ENCODE results near the gene JAK1.
A peak's percentile ranks its signal among the peaks of the same experiment; 100 is the strongest.
"Not testable (repeated sequence)": the region's sequence is repeated elsewhere in the genome, so short reads cannot be mapped to it uniquely, and the experiment has no call there.

The JAK1 gene

GRCh38 chr1:64839732-64840405 lies 126.5 kb downstream of the JAK1 start:
- DNase-seq (ENCODE audit: low spot score) = no peak

GRCh38 chr1:64839261-64839660 lies 127.1 kb downstream of the JAK1 start:
- no peak for DNase-seq (ENCODE audit: low spot score)

GRCh38 chr1:64838486-64838885 lies 127.9 kb downstream of the JAK1 start:
- no peak for DNase-seq (ENCODE audit: low spot score)

- no peak for DNase-seq (ENCODE audit: low spot score)
Observed at GRCh38 chr1:64836802-64837201, 129.5 kb downstream of the JAK1 start.

GRCh38 chr1:64834734-64835133 lies 131.6 kb downstream of the JAK1 start:
- no peak for DNase-seq (ENCODE audit: low spot score)

- DNase-seq (ENCODE audit: low spot score) = no peak
Observed at GRCh38 chr1:64830030-64830651, 136.2 kb downstream of the JAK1 start.

- no peak for DNase-seq (ENCODE audit: low spot score)
Observed at GRCh38 chr1:64829411-64830029, 136.8 kb downstream of the JAK1 start.

GRCh38 chr1:64828829-64829228 lies 137.5 kb downstream of the JAK1 start:
- DNase-seq (ENCODE audit: low spot score) = no peak

- no peak for DNase-seq (ENCODE audit: low spot score)
Observed at GRCh38 chr1:64826991-64827390, 139.4 kb downstream of the JAK1 start.

GRCh38 chr1:64823691-64824476 lies 142.5 kb downstream of the JAK1 start:
- DNase-seq (ENCODE audit: low spot score) = peak; percentile 90

- DNase-seq (ENCODE audit: low spot score) = no peak
Observed at GRCh38 chr1:64822621-64823020, 143.7 kb downstream of the JAK1 start.

- not testable (repeated sequence) for DNase-seq (ENCODE audit: low spot score)
Observed at GRCh38 chr1:64820572-64820971, 145.8 kb downstream of the JAK1 start.

GRCh38 chr1:64817364-64817763 lies 149.0 kb downstream of the JAK1 start:
- DNase-seq (ENCODE audit: low spot score) = not testable (repeated sequence)

GRCh38 chr1:64814427-64814826 lies 151.9 kb downstream of the JAK1 start:
- no peak for DNase-seq (ENCODE audit: low spot score)

GRCh38 chr1:64811131-64811530 lies 155.2 kb downstream of the JAK1 start:
- no peak for DNase-seq (ENCODE audit: low spot score)

GRCh38 chr1:64810001-64810400 lies 156.3 kb downstream of the JAK1 start:
- DNase-seq (ENCODE audit: low spot score) = no peak

GRCh38 chr1:64809309-64809708 lies 157.0 kb downstream of the JAK1 start:
- no peak for DNase-seq (ENCODE audit: low spot score)

GRCh38 chr1:64801851-64802523 lies 164.4 kb downstream of the JAK1 start:
- no peak for DNase-seq (ENCODE audit: low spot score)

GRCh38 chr1:64798872-64799271 lies 167.5 kb downstream of the JAK1 start:
- no peak for DNase-seq (ENCODE audit: low spot score)

GRCh38 chr1:64790832-64791487 lies 175.4 kb downstream of the JAK1 start:
- no peak for DNase-seq (ENCODE audit: low spot score)

All from pons (tissue), 1 donor.